ENCODE measurements around the gene NPTXR.

NPTXR gene

DNA sequence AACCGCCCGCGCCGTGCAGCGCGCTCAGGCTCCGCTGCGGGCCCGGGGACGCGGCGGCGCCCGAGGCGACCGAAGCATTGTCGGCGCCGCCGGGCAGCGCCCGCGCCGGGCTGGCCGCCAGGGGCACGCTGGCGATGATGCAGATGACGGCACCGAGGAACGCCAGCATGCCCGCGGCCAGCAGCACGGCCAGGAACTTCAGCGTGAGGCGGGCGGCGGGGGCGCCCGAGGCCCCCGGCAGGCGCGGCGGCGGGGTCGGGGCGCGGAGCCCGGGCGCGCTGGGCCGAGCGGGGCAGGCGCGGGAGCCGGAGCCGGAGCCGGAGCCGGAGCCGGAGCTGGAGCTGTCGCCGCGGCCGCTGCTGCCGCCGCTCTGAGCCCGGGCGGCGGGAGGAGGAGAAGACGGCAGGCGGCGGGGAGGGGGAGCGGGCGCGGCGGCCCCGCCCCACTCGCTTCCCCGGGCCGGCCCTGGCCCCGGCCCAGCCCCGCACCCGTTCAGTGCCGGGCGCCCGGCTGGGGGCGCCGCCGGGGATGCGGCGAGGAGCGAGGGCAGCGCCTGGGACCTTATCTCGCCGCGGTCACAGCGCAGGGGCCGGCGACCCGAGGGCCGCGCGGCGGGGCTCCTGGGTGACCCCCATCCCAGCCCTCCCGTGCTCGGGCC lies at the start of gene NPTXR:
Gene NPTXR, minus strand, starts transcription at position 372 of the 658 bp plus-strand sequence.
- peak; percentile 41 for DNase-seq

DNA sequence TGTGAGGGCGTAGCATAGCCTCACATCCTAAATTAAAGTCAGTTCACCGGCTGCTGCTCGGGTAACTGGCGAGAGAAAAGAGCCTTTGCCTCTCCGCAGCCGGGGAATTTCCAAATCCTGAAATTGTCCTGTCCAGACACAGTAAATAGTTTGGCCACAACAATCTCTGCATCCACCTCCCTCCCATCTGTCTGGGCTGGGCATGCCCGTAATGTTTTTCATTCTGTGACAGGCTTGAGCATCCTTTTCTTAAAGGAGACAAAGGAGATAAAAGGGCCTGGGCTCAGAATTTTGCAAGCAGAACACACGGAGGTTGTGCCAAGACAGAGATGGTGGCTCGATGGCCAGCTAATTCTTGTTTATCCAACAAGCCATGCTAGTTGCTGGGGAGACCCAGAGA lies 47.4 kb upstream of the NPTXR start:
- no peak for DNase-seq

DNA sequence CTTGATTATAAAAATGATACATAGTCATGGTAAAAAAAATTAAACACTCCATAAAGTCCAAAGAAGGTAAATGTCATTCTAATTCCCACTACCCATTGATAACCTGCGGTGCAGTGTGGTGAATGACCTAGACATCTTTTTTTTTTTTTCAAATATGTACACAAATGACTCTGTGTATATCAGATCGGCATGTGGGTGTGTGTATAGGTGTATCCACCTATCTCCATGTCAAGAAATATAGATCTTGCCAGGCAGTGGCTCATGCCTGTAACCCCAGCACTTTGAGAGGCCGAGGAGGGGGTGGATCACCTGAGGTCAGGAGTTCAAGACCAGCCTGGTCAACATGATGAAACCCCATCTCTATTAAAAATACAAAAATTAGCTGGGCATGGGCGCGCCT lies 46.5 kb upstream of the NPTXR start:
- DNase-seq = no peak

DNA sequence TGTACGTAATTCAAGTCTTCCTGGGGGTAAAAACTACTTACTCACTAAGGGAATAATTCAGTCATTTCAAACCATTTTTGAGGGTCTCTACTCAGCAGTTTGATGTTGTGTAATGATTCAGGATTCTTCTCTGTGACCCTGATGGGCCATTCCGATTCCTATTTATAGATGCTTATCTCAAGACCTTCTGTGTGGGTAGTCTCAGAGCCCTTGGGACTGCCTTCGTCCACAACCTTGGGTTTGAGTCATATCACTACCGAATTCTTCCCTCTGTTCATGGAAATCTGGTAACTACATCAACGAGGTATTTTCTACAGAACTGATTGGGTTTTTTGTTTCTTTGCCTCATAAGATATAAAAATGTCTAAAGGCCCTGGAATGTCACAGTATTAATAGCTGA lies 42.5 kb upstream of the NPTXR start:
- DNase-seq = no peak

DNA sequence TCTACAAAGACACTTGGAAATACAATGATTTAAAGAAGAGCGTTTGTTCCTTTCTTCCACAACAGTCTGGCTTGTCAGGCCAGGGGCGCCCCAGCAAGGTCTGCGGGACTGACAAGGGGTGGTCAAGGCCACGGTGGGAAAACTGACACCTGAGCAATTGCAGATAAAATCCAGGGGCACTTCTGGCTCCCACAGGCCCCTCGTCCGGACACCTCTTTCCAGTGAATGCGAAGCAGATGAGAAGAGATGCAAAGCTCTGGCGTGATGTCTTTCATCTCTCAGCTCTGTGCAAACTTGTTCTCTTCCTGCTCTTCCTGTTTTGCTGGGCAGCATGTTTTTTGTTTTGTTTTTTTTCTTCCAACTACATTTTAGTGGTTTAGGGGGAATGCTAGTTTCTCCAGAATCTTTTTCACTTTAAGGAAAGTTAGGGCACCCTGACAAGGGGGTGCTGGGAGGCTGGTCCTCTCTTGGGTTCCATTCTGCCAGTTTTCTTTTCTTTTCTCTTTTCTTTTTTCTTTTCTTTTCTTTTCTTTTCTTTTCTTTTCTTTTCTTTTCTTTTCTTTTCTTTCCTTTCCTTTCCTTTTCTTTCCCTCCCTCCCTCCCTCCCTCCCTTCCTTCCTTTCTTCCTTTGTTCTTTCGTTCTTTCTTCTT lies 39.3 kb upstream of the NPTXR start:
- no peak for DNase-seq

DNA sequence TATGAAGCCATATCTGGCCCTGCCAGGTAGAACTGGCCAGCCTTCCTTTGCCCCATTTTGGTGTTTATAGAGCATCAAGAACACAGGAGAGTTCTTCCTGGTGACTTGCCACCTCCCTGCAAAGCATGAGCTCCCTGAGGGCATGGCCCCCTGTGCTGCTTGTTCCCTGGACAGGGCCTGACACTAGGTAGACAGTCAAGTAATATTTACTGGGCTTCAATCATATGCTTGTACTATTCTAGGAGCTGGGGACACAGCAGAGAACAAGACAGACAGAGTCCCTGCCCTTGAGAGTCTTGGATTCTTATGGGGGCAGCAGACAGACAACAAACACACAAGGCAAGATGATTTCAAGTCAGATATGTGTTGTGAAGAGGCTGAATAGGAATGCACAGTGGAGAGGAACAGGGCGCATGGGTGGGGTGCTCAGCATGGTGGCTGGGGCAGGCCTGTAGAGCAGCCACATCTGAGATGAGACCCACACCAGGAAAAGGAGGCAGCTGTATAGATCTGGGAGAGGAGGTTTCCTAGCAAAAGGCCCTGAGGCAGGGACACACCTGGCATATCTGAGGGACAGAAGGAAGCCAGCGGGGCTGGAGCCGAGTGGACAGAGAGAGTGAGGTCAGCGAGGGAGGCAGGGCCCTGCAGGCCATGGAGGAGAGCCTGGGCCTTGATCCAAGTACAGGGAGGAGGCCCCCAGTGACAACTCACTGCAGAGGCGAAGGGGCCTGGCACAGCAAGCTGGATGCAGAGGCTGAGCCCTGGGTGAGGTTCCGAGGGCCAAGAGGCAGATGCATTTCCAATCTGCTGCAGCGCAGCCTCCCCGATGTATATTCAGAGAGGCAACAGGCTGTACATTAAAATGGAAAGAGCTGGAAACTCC lies 38.4 kb upstream of the NPTXR start:
- no peak for DNase-seq

DNA sequence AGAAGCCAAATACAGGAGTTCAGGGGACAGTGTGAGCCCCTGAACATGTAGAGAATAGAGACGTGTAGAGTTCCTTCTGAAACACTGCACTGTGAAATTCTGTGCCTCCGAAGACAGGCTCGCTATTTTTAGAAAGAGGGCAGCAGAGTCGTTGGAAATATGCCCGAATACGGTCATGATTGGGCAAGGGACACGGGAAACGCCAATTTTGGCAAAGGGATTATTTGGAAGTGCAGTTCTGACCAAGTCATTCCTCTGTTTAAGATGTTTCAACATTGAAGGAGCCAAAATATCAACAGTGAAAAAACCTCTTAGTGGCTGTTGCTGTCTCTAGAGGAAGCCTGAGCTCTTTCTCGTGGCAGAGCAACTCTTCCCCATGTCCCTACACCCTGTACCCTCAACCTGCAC lies 37.6 kb upstream of the NPTXR start:
- DNase-seq = no peak

DNA sequence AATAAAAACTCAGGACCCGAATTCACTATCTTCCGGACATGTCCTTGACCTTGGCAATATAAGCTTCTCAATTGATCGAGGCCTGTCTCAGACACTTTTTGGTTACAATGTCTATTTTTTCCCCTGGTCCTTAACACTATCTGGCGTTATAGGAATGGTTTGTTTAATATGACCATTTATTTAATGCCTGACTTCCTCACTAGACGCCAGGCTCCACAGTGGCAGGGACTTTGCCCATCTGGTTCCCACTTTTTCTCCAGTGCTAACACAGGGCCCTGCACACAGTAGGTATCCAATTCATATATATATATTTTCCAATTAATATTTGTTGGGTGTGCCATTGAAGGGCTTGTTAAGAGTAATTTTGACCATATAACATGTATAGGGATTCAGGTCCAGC lies 36.1 kb upstream of the NPTXR start:
- DNase-seq = no peak

DNA sequence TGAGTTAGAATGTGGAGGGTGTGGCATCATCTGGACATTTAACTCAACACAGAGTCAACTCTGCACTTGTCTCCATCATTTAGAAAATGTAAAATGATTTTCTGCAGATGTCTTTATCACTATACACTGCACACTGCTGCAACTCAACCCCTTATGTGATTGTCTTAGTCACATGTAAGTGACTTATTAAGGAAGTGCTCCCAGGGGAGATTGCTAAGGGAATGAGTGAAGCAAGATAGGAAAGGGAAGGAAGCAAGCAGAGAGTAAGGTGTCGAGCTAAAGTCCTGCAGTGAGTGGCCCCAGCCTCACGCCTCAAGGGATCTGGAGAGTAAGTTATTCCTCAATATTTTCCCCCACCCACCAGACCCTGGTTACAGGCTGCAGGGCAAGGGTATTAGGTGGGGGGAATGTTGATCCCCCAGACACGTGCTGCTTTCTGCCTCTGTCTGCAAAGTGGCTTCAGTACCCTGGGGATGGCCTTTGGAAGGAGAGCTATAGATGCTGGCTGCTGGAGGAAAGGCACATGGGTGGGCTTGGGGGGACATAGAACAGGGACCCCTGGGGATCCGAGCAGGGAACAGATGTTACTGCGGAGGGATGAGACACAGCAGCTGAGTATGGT lies 35.4 kb upstream of the NPTXR start:
- no peak for DNase-seq

DNA sequence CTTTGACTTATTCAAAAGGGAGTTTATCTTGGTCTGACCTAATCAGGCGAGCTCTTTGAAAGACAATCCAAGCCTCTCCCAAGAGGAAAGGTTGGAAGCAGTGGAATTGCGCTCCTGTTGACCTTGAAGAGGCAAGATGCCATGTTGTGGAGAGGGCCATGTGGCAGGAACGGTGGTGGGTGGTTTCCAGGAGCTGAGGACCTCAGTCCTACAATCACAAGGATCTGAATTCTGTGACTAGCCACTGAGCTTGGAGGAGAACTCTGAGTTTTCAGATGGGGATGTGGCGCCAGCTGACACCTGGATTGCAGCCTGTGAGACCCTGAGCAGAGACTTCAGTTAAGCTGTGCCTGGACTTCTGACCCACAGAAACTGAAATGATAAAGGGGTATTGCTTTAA lies 34.2 kb upstream of the NPTXR start:
- DNase-seq = no peak

DNA sequence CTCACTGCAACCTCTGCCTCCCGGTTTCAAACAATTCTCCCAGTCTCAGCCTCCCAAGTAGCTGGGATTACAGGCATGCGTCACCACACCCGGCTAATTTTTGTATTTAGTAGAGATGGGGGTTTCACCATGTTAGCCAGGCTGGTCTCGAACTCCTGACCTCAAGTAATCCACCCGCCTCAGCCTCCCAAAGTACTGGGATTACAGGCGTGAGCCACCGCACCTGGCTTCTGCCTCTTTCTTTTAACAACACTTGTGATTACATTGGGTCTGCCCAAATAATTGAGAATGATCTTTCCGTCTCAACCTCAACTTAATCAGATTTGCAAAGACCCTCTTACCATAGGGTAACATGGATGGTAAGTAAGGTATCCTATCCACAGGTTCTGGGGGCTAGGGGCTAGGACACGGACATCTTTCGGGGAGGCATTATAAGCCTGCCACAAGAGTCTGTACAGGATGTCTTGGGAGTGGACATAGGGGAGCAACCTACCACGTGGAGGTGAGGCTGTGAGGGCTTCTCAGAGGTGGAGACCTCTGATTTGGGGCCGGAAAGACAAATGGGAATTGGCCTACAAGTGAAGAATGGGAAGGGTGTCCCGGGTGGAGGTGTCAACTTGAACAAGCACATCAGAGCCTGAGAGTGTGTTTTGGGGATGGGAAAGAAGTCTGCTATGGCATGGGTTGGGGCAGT lies 30.8 kb upstream of the NPTXR start:
- no peak for DNase-seq

DNA sequence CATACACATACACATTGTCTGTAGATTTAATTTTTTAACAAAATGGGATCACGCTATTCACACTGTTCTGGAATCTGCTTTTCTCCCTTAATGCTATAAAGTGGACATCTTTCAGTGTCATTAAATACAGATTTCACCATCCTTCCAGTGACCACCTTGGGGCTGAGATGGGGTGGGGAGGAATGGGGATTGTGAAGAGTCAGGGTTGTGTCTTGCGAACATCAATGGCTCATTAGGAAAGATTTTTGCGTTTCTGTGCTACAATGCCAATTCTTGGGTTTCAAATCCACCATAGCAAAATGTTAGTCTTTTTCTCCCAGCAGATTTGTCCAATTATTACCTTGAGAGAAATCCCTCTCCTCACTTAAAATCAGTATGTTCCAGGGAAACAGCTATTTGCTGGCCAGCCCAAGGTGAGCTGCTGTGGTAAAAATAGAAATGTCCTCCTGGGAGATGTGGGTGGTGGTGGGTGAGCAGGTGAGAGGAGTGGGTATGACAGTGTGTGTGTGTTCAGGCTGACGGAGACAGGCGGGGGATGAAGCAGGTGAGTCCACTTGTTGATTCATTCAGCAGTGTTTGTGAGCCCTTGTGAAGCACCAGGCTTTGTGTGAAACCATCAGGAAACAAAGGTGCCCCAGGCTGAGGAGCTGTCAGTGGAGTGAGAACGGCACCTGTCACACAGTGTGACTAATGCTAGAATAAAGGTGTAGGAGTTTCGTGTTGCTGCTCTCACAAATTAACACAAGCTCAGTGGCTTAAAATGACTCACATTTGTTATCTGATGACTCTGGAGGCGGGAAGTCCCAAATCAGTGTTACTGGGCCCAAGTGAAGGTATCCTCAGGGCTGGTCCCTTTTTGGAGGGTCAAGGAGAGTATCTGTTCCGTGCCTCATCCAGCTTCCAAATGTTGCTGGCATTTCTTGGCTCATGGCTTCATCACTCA lies 29.9 kb upstream of the NPTXR start:
- peak; percentile 81 for DNase-seq

DNA sequence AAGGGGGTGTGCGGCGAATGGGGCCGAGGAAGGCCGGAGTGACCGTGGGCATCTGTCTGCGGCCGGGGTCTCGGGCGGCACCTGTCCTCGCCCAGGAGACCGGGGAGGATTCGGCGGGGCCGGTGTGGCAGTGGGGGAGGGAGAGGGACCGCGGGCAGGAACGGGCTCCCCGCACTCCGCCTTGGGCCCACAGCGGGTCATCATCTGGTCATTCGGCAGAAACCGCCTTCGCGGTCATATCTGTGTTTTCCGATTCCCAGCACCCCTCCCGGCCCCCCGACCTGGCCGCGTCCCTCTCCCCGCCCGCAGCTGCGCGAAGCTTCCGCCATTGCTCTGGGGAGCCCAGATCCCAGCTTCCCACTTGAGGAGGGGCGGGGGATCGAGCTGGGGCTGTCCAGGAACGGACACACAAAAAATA lies 29.0 kb upstream of the NPTXR start:
- no peak for DNase-seq

DNA sequence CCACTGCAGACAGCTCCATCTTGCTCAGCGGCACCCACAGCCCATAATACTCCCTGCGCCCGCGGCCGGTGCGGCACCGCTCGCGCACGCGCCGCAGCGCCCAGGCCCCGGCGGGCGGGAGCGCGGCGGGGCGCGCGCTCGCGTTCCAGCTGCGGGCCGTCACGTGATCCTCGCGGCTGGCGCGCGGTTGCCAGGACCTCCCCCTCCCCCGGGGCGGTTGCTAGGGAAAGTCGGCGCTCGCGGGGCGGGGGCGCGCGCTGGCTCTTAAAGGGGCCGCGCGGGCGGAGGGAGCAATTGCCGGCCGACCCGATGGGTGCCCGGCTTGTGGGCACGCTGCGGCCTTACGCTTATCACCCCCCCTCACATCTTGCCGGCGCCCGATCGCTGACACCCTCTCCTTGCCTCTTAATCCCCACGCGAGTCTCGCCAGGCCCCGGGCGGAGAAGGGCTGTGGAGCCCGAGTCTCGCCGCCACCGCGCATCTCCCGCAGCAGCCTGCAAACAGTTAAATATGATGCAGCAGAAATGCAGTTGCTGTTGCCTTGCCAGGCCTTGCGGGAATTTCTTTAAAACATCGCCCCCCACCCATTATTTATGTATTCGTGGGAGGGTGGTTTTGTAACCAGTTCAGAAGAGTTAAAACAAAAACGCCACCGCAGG lies 28.5 kb upstream of the NPTXR start, which contains the start of gene CBX6:
Gene CBX6, minus strand, starts transcription at position 45 of the 659 bp plus-strand sequence. Its CDS starts 26 bp downstream, at position 19.
- peak; percentile 96 for DNase-seq

DNA sequence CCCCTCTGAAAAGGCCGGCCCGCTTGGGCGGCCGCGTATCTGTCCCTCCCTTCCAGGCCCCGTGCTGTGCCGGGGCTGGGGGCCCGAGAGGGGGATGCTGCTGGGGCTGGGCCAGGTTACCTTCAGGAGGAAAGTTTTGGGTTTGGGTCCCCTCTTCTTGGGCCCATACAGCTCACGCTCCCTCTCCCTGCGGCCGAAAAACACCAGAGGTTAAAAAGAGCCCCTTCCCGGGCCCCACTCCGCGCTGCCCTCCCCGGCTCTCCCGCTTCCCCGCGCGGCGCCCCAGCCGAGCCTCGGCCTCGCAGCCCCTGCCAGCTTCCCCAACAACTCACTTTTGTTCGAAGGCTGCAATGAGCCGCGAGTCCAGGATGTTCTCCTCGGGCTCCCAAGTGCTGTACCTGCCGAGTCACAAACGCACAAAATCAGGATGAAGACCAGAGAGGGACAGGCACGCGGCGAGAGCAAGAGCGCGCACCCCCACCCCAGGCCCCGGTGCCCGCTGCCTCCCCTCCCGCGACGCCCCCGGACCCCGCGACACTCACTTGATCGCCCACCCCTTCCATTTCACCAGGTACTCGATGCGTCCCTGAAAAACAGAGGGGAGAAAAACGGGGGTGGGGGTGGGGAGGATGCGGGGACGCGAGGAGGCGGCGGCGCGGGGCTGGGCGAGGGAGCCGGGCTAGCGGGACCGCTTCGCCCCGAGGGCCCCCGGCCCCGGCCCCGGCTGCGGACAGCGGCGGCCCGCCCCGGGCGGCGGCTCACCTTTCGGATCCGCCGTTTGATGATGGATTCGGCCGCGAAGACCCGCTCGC lies 27.7 kb upstream of the NPTXR start:
- peak; percentile 48 for DNase-seq

DNA sequence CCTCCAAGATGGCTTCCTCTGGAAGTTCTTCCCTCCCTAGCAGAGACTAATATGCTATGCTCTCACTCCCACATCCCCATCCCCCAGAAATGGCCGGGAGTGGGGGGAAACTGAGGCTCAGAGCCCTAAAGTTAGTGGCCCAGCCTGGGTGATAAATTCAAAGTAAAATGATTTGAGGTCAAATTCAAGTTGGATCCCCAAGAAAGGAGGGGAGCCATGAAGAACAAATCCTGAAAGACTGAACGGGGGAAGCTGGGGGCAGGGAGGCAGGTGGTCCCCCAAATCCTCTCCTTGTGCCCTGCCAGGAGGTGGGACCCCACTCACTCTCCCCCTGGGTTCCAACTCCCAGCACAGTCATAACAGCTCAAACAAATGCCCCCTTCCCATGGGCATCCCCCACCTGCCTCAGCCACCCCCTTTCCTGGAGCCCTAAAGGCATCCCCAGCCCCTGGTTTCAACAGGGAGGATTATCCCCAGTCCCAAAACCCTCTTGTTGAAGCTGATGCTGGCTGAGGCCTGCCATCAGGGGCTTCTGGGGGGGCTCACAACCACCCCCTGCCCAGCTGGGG lies 27.0 kb upstream of the NPTXR start:
- DNase-seq = no peak

DNA sequence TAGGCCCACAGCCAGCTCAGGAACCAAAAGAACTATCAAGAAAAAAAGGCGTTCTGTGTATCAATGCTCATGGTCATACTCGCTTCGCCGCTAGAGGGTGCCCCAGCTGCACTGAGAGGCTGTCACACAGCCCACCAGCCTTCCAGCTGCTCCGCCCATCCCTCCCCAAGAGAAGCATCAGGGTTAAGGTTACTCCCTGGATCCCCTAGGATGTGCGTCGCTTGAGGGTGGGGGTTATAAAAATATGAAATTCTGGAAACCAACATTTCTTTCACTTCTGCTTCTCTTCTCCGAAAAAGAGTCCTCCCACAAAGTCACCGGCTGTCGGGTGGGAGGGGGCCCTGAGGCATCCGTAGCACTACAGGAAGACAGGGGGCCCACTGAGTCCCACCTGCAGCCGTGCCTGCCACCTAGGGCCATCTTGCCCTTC lies 26.5 kb upstream of the NPTXR start:
- DNase-seq = peak; percentile 90

DNA sequence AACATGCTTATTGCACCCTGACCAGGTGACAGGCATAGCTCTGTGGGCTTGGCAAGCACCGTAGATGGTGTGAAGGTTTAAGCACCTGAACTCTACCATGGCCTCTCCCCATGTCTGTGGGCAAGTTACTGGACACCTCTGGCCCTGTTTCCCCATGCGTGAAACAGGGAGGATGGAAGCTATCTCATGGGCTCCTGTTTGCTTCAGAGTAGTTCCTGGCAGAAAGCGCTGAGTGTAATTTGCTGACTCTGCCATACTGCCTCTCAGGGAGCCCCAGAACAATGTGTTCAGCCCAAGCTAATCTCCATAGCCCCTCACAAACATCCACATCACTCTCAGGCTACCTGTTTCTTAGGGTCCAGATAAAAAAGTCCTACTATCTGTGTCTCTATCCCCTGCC lies 25.8 kb upstream of the NPTXR start:
- DNase-seq = no peak

DNA sequence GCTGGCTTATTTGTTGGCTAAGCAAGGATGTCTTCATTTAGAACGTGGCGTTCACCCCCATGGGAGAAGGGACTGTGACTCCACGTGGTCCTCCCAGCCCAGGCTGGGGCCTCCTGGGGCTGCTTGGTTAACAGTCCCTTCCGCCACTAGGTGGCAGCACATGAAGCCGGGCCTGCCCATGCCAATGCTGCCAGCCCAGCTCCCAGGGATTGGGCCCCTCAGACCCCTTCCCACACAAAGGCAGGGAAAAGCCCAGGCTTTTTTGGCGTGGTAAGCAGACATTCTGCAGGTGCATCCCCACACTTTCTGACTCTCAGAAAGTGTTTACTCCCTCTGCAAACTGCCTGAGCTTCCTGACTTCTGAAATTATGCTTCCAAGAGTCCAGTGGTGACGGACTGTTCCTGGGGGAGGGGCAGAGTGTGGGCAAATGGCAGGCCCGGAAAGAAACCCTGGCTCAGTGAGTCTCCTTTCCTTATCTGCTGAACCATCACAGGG lies 25.1 kb upstream of the NPTXR start:
- DNase-seq = peak; percentile 85
